ENCODE measurements around the gene TSKU.
"Not testable (repeated sequence)": the region's sequence is repeated elsewhere in the genome, so short reads cannot be mapped to it uniquely, and the experiment has no call there.

The TSKU gene

DNA sequence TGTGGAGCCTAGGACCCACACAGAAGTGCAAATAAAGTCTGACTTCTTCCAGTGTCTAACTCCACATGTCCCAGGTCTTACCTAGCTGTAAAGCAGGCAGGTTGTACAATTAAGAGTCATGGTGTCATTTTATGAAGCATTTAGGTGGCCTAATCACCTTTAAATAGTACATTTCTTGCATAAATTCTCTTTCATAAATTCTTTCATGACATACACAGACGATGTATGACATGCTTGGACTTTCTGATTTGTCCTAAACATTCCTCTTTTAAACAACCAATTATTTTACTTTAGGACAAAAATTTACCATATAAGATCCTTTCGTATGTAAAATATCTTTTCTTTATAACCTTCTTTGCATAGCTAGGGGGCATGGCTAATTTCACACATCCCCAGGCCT is 31.3 kb downstream of the TSKU start:
- Histone ChIP-seq H3K9ac (ENCODE audit: insufficient read length, low read depth) (no peak overlapping the region), H3K36me3 (ENCODE audit: insufficient read depth, insufficient read length, low read length) (no peaks in the 10 kb centered on the region), H3K4me3 (ENCODE audit: insufficient read length, low read depth) (no peak overlapping the region), H3K9me3 (ENCODE audit: insufficient read depth, low read length) (peaks cover 36% of the 10 kb centered on the region), H3K27me3 (ENCODE audit: insufficient read depth, insufficient read length) (no peaks in the 10 kb centered on the region), H3K4me1 (ENCODE audit: insufficient read depth, insufficient read length) (no peaks in the 10 kb centered on the region)
- DNase-seq (ENCODE audit: low read depth, low spot score) = no peak
- TF ChIP-seq SUZ12 (IDR thresholded peaks at IDR 0.05; ENCODE audit: extremely low read depth, insufficient read depth, insufficient read length) (no peak), YY1 (IDR thresholded peaks at IDR 0.05; ENCODE audit: insufficient read depth, insufficient read length) (no peak), ZNF274 (IDR thresholded peaks at IDR 0.05; ENCODE audit: low read depth, low read length) (no peak)

DNA sequence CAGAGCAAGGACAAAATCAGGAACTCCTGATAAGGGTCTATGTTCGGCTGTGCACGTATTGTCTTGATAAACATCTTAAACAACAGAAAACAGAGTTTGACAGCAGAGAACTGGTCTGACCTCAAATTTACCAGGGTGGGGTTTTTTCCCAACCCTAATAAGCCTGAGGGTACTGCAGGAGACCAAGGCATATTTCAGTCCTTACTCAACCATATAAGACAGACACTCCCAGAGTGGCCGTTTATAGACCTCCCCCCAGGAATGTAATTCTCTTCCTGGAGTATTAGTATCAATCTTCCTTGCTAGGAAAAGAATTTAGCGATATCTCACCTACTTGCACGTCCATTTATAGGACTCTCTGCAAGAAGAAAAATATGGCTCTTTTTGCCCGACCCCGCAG is 32.5 kb downstream of the TSKU start:
- H3K4me1 ChIP-seq (ENCODE audit: insufficient read depth, insufficient read length); H3K9ac ChIP-seq (ENCODE audit: insufficient read length, low read depth); H3K36me3 ChIP-seq (ENCODE audit: insufficient read depth, insufficient read length, low read length); H3K27me3 ChIP-seq (ENCODE audit: insufficient read depth, insufficient read length); DNase-seq (ENCODE audit: low read depth, low spot score); H3K4me3 ChIP-seq (ENCODE audit: insufficient read length, low read depth): not testable (repeated sequence)
- peaks cover 42% of the 10 kb centered on the region for H3K9me3 ChIP-seq (ENCODE audit: insufficient read depth, low read length)

DNA sequence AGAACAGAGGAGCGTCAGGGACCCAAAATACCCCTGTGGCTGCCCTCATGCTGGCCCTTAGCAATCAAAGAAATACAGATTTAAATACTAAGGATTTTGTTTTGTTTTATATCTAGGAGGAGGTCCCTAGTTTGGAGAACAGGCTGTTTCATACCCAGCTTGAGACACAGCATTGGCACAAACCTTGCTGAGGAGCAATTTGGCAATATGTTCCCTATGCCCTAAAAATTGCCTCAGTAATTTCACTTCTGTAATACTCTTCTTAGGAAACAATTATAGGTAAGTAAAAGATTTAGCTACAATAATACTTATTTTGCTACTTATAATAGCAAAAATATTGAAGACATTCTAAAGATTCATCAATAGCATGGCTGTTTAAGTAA is 37.0 kb downstream of the TSKU start:
- Histone ChIP-seq H3K27me3 (ENCODE audit: insufficient read depth, insufficient read length) (no peaks in the 10 kb centered on the region), H3K4me1 (ENCODE audit: insufficient read depth, insufficient read length) (peaks cover 8% of the 10 kb centered on the region), H3K36me3 (ENCODE audit: insufficient read depth, insufficient read length, low read length) (no peaks in the 10 kb centered on the region), H3K9me3 (ENCODE audit: insufficient read depth, low read length) (peaks cover 32% of the 10 kb centered on the region), H3K4me3 (ENCODE audit: insufficient read length, low read depth) (no peak overlapping the region), H3K9ac (ENCODE audit: insufficient read length, low read depth) (no peak overlapping the region)
- no peak for DNase-seq (ENCODE audit: low read depth, low spot score)
- TF ChIP-seq YY1 (IDR thresholded peaks at IDR 0.05; ENCODE audit: insufficient read depth, insufficient read length) = no peak
- no peak for TF ChIP-seq ZNF274 (IDR thresholded peaks at IDR 0.05; ENCODE audit: low read depth, low read length)
- no peak for TF ChIP-seq SUZ12 (IDR thresholded peaks at IDR 0.05; ENCODE audit: extremely low read depth, insufficient read depth, insufficient read length)

DNA sequence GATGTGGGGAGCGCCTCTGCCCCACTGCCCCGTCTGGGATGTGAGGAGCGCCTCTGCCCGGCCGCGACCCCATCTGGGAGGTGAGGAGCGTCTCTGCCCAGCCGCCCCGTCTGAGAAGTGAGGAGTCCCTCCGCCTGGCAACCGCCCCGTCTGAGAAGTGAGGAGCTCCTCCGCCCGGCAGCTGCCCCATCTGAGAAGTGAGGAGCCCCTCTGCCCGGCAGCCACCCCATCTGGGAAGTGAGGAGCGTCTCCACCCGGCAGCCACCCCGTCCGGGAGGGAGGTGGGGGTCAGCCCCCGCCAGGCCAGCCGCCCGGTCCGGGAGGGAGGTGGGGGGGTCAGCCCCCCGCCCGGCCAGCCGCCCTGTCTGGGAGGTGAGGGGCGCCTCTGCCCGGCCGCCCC is 38.2 kb downstream of the TSKU start:
- H3K4me1 ChIP-seq (ENCODE audit: insufficient read depth, insufficient read length); H3K36me3 ChIP-seq (ENCODE audit: insufficient read depth, insufficient read length, low read length); H3K27me3 ChIP-seq (ENCODE audit: insufficient read depth, insufficient read length); H3K4me3 ChIP-seq (ENCODE audit: insufficient read length, low read depth); DNase-seq (ENCODE audit: low read depth, low spot score); H3K9ac ChIP-seq (ENCODE audit: insufficient read length, low read depth): not testable (repeated sequence)
- peaks cover 22% of the 10 kb centered on the region for H3K9me3 ChIP-seq (ENCODE audit: insufficient read depth, low read length)

DNA sequence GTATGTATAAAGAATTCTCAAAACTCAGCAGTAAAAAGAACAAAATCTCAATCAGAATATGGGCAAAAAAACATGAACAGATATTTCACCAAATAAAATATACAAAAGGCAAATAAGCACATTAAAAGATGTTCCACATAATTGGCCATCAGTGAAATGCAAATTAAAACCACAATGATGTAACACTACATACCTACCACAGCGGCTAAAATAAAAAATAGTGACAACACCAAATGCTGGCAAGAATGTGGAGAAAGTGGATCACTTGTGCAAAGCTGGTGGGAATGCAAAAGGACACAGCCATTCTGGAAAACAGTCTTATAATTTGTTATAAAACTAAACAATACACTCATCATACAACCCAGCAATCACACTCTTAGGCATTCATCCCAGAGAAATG is 39.2 kb downstream of the TSKU start:
- no peak overlapping the region for H3K4me3 ChIP-seq (ENCODE audit: insufficient read length, low read depth)
- no peak overlapping the region for H3K9ac ChIP-seq (ENCODE audit: insufficient read length, low read depth)
- no peaks in the 10 kb centered on the region for H3K36me3 ChIP-seq (ENCODE audit: insufficient read depth, insufficient read length, low read length)
- no peaks in the 10 kb centered on the region for H3K27me3 ChIP-seq (ENCODE audit: insufficient read depth, insufficient read length)
- H3K4me1 ChIP-seq (ENCODE audit: insufficient read depth, insufficient read length) = peaks cover 8% of the 10 kb centered on the region
- peaks cover 12% of the 10 kb centered on the region for H3K9me3 ChIP-seq (ENCODE audit: insufficient read depth, low read length)
- no peak for DNase-seq (ENCODE audit: low read depth, low spot score)
- TF ChIP-seq ZNF274 (IDR thresholded peaks at IDR 0.05; ENCODE audit: low read depth, low read length) = no peak
- no peak for TF ChIP-seq SUZ12 (IDR thresholded peaks at IDR 0.05; ENCODE audit: extremely low read depth, insufficient read depth, insufficient read length)
- no peak for TF ChIP-seq YY1 (IDR thresholded peaks at IDR 0.05; ENCODE audit: insufficient read depth, insufficient read length)

DNA sequence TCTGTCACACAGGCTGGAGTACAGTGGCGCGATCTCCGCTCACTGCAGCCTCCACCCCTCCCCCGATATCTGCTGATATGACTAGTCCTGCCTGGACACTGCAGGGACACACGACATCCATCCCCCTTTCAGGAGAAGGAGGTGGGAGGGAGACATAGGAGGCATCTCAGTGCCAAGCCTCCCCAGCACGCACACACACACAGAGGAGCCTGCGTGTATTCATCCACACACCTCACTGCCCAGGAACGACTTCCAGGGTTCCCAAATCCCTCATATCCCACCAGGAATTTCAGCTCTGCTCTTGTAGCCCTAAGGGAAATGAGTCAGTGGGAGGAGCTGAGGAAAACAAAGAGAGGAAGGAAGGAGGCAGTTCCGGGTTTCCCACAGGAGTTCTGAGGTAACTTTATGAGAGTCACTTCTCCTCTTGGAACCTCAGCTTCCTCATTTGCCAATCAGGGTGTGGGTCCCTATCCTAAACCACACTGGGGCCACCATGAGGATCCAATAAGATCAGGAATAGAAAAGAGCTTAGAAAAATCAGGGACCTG is 40.4 kb downstream of the TSKU start:
- Histone ChIP-seq H3K9ac (ENCODE audit: insufficient read length, low read depth) (no peak overlapping the region), H3K4me3 (ENCODE audit: insufficient read length, low read depth) (no peak overlapping the region), H3K4me1 (ENCODE audit: insufficient read depth, insufficient read length) (peaks cover 8% of the 10 kb centered on the region), H3K9me3 (ENCODE audit: insufficient read depth, low read length) (peaks cover 12% of the 10 kb centered on the region), H3K36me3 (ENCODE audit: insufficient read depth, insufficient read length, low read length) (no peaks in the 10 kb centered on the region), H3K27me3 (ENCODE audit: insufficient read depth, insufficient read length) (no peaks in the 10 kb centered on the region)
- TF ChIP-seq ZNF274 (IDR thresholded peaks at IDR 0.05; ENCODE audit: low read depth, low read length) (no peak), SUZ12 (IDR thresholded peaks at IDR 0.05; ENCODE audit: extremely low read depth, insufficient read depth, insufficient read length) (no peak), YY1 (IDR thresholded peaks at IDR 0.05; ENCODE audit: insufficient read depth, insufficient read length) (no peak)
- DNase-seq (ENCODE audit: low read depth, low spot score) = no peak

DNA sequence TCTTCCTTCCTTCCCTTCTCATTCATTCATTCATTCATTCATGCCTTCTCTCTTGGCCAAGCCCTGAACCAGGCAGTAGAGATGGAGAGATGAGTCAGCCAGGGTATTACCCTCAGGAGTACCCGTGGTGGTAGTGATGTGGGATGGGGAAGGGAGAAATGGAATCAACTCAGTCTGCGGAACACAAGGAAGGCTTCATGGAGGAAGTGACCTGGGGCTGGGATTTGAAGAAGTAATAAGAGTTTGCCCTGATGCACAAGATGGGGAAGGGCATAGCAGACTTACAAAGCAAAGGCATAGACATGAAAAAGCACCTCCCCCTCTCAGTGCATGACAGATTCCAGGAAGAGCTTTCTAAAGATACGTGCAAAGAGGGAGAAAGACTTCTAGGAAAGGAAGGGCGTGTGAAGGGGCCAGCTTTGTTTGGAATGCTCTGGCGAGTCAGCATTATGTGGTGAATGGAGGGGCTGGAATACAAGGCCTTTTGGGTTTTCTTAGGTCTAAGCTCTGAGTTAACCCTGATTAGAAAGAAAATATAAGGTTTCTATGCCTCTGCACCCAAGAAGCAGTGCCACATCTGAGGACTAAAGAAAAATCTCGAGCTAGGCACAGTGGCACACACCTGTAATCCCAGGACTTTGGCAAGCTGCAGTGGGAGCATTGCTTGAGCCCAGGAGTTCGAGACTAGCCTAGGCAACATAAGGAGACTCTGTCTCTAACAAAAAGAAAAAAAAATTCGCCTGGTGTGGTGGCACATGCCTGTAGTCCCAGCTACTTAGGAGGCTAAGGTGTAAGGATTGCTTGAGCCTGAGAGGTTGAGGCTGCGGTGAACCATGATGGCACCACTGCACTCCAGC is 41.2 kb downstream of the TSKU start:
- Histone ChIP-seq H3K4me3 (ENCODE audit: insufficient read length, low read depth) (no peak overlapping the region), H3K9ac (ENCODE audit: insufficient read length, low read depth) (no peak overlapping the region), H3K9me3 (ENCODE audit: insufficient read depth, low read length) (peaks cover 12% of the 10 kb centered on the region), H3K27me3 (ENCODE audit: insufficient read depth, insufficient read length) (no peaks in the 10 kb centered on the region), H3K4me1 (ENCODE audit: insufficient read depth, insufficient read length) (peaks cover 8% of the 10 kb centered on the region), H3K36me3 (ENCODE audit: insufficient read depth, insufficient read length, low read length) (no peaks in the 10 kb centered on the region)
- no peak for DNase-seq (ENCODE audit: low read depth, low spot score)
- no peak for TF ChIP-seq YY1 (IDR thresholded peaks at IDR 0.05; ENCODE audit: insufficient read depth, insufficient read length)

Measured in NT2/D1 (cell line).